IMR-90 (cell line): ENCODE measurements around the gene NPAS1.

ENCODE experiments used
- CTCF ChIP-seq: conservative IDR thresholded peaks from 2 replicates; pipeline ENCODE4 v1.5.1; 2012; ENCODE audit warnings: mild to moderate bottlenecking, low read depth, low read length, improper control_type of control experiment
- ELK1 ChIP-seq: fragments of 150-350 bp; IDR thresholded peaks from 2 replicates; pipeline ENCODE4 v1.6.1; 2016; ENCODE audit warnings: low read depth, mild to moderate bottlenecking, low read length, moderate library complexity, borderline replicate concordance
- POLR2A ChIP-seq: IDR thresholded peaks from 2 replicates; pipeline ENCODE4 v1.6.1; 2012; ENCODE audit warnings: mild to moderate bottlenecking, low read depth, low read length

GRCh38 chr19:46981286-46981945 lies 38.2 kb upstream of the NPAS1 start:
- TF ChIP-seq CTCF = no peak
- TF ChIP-seq POLR2A = no peak
- no peak for TF ChIP-seq ELK1
